Sigmoid colon (tissue), 7 donors: ENCODE measurements around the gene MAML3. TPM values are rescaled to one million over a fixed set of nuclear protein-coding genes. Genes with fewer than 3 reads are reported as not detected.
A peak's percentile ranks its signal among the peaks of the same experiment; 100 is the strongest.

Experiments
- DNase-seq: peaks from one replicate; pipeline ENCODE4 v3.0.0-alpha.2; 2019
- H3K27ac ChIP-seq, 4 donors: fragments of 200-600 bp; sonication (generic); one replicate each; pipeline ENCODE4 v1.5.1; 2016 to 2019; ENCODE audit warnings: mild to moderate bottlenecking in 1 of 4
- H3K27me3 ChIP-seq, 3 donors: fragments of 200-600 bp; sonication (generic); one replicate each; pipeline ENCODE4 v1.5.1; 2019; ENCODE audit warnings: mild to moderate bottlenecking in 1 of 3
- H3K36me3 ChIP-seq, 4 donors: fragments of 200-600 bp; sonication (generic); one replicate each; pipeline ENCODE4 v1.5.1; 2016 to 2019
- H3K4me1 ChIP-seq, 4 donors: fragments of 200-600 bp; sonication (generic); one replicate each; pipeline ENCODE4 v1.5.1; 2017 to 2019
- H3K4me3 ChIP-seq, 4 donors: fragments of 200-600 bp; sonication (generic); one replicate each; pipeline ENCODE4 v1.5.1; 2017 to 2019; ENCODE audit warnings: mild to moderate bottlenecking in 2 of 4, moderate library complexity in 1 of 4
- H3K9me3 ChIP-seq, 4 donors: fragments of 200-600 bp in 3 of 4; sonication (generic) in 3 of 4; one replicate each; pipeline versions ENCODE4 v1.5.1 to v1.6.1; 2013 to 2019
- CTCF ChIP-seq, 4 experiments: fragments of 450-650 bp in 3 of 4; fragments of 200-600 bp in 1 of 4; IDR thresholded peaks; one replicate each; pipeline ENCODE4 v1.5.1; 2016 to 2019; ENCODE audit warnings: antibody characterized with exemption in 4 of 4, mild to moderate bottlenecking in 3 of 4, moderate library complexity in 2 of 4
- EP300 ChIP-seq, 4 donors: sonication (generic); formaldehyde crosslinking; IDR thresholded peaks; one replicate each; pipeline ENCODE4 v1.6.1; 2017; ENCODE audit warnings: antibody characterized with exemption in 4 of 4
- POLR2A ChIP-seq, 2 donors: fragments of 450-650 bp; IDR thresholded peaks; one replicate each; pipeline ENCODE4 v1.6.1; 2016; ENCODE audit warnings: antibody characterized with exemption in 2 of 2, mild to moderate bottlenecking in 2 of 2, moderate library complexity in 2 of 2
- POLR2AphosphoS5 ChIP-seq, 4 donors: sonication (generic); formaldehyde crosslinking; IDR thresholded peaks; one replicate each; pipeline ENCODE4 v1.6.1; 2017; ENCODE audit warnings: antibody characterized with exemption in 4 of 4
- WGBS, 2 donors: extraction: QIAGEN DNeasy Blood & Tissue Kit; methylation state at CpG; one replicate each; pipeline ENCODE4 v1.1.7; 2013; 5-methylcytosine and 5-hydroxymethylcytosine counted together
- intact Hi-C: fragments of 100-400 bp; cut with DNase I; formaldehyde crosslinking; loops from one replicate; pipeline ENCODE4 v1.15.1; 2023
- polyA plus RNA-seq, 3 donors: library from polyadenylated mRNA; stranded (reverse); fragments of 200-250 nt; gene quantifications; one replicate each; pipeline ENCODE4 v1.2.3, GENCODE V29; 2013
- total RNA-seq, 4 donors: library from RNA; depleted of rRNA; stranded (reverse); fragments of >200 nt; gene quantifications; one replicate each; pipeline ENCODE4 v1.1.0, GENCODE V29; 2016
- donor health status: healthy with polysubstance abuse.
- donor health status: Bipolar disorder and iron deficiency.
- donor health status: healthy.

Gene MAML3
- total and polyA plus RNA-seq, 7 donors, result 3.5 to 16.3 (median 5.4) TPM

- no peak for DNase-seq
- H3K27ac ChIP-seq, result no peak overlapping the region
- no peaks in the 10 kb centered on the region for H3K9me3 ChIP-seq
- intact Hi-C loops, result no loop called here
- H3K4me1 ChIP-seq, result peaks cover 0 to 21% (median 16%) of the 10 kb centered on the region in 4 donors
- TF ChIP-seq EP300 (IDR thresholded peaks at IDR 0.05), result no peak
- TF ChIP-seq POLR2AphosphoS5 (IDR thresholded peaks at IDR 0.05), result no peak
- no peak for TF ChIP-seq CTCF (IDR thresholded peaks at IDR 0.05)
- TF ChIP-seq POLR2A (IDR thresholded peaks at IDR 0.05), result no peak
- no peaks in the 10 kb centered on the region for H3K27me3 ChIP-seq
- WGBS, 2 donors, result 64 to 67% methylated on average over 5 of the region's 5 CpGs
- no peaks in the 10 kb centered on the region for H3K36me3 ChIP-seq
- H3K4me3 ChIP-seq, result no peak overlapping the region
Observed at GRCh38 chr4:139743027-139743426, 411.0 kb downstream of the MAML3 start.

GRCh38 chr4:139740531-139741041 lies 413.4 kb downstream of the MAML3 start:
- H3K27ac ChIP-seq, result peak overlapping the region; percentile 75 to 87 (median 78)
- DNase-seq, result peak; percentile 92
- intact Hi-C loops, result no loop called here
- no peaks in the 10 kb centered on the region for H3K36me3 ChIP-seq
- peaks cover 0 to 32% (median 21%) of the 10 kb centered on the region in 4 donors for H3K4me1 ChIP-seq
- WGBS, 2 donors, result 53 to 65% methylated on average over 10 of the region's 10 CpGs
- TF ChIP-seq POLR2A (IDR thresholded peaks at IDR 0.05), result no peak
- peak in 3 of 4 donors; percentile 32 to 84 (median 59) for TF ChIP-seq EP300 (IDR thresholded peaks at IDR 0.05)
- TF ChIP-seq POLR2AphosphoS5 (IDR thresholded peaks at IDR 0.05), result peak; percentile 71 to 87 (median 74)
- TF ChIP-seq CTCF (IDR thresholded peaks at IDR 0.05), result peak in 1 of 4 experiments; percentile 13
- no peaks in the 10 kb centered on the region for H3K27me3 ChIP-seq
- no peaks in the 10 kb centered on the region for H3K9me3 ChIP-seq
- H3K4me3 ChIP-seq, result no peak overlapping the region

- H3K36me3 ChIP-seq, result no peaks in the 10 kb centered on the region
- 78 to 81% methylated on average over 5 of the region's 5 CpGs for WGBS, 2 donors
- TF ChIP-seq EP300 (IDR thresholded peaks at IDR 0.05) (no peak), POLR2A (IDR thresholded peaks at IDR 0.05) (no peak), CTCF (IDR thresholded peaks at IDR 0.05) (no peak), POLR2AphosphoS5 (IDR thresholded peaks at IDR 0.05) (no peak)
- no peak overlapping the region for H3K4me3 ChIP-seq
- peak; percentile 77 for DNase-seq
- H3K9me3 ChIP-seq, result no peaks in the 10 kb centered on the region
- peak overlapping the region; percentile 75 to 87 (median 78) for H3K27ac ChIP-seq
- intact Hi-C loops, result no loop called here
- no peaks in the 10 kb centered on the region for H3K27me3 ChIP-seq
- peaks cover 0 to 35% (median 25%) of the 10 kb centered on the region in 4 donors for H3K4me1 ChIP-seq
Observed at GRCh38 chr4:139740121-139740520, 413.9 kb downstream of the MAML3 start.

- H3K27ac ChIP-seq, result peak overlapping the region; percentile 30 to 87 (median 78)
- TF ChIP-seq EP300 (IDR thresholded peaks at IDR 0.05) (no peak), CTCF (IDR thresholded peaks at IDR 0.05) (no peak), POLR2A (IDR thresholded peaks at IDR 0.05) (no peak), POLR2AphosphoS5 (IDR thresholded peaks at IDR 0.05) (no peak)
- intact Hi-C loops, result loop anchor here (5.0 to 10.0 kb wide), 5 partner anchors 78 to 633 kb away; partner anchors contain the start of gene SCOC
Observed at GRCh38 chr4:139738846-139739613, 415.0 kb downstream of the MAML3 start.

More at GRCh38 chr4:139738846-139739613, 415.0 kb downstream of the MAML3 start:
- Histone ChIP-seq H3K9me3 (no peaks in the 10 kb centered on the region), H3K4me1 (peaks cover 0 to 41% (median 33%) of the 10 kb centered on the region in 4 donors), H3K27me3 (no peaks in the 10 kb centered on the region), H3K36me3 (no peaks in the 10 kb centered on the region), H3K4me3 (no peak overlapping the region)
- DNase-seq, result no peak
- 90 to 93% methylated on average over 2 of the region's 2 CpGs for WGBS, 2 donors
